ENCODE measurements around the gene GALNT1.
"Not testable (repeated sequence)": the region's sequence is repeated elsewhere in the genome, so short reads cannot be mapped to it uniquely, and the experiment has no call there.

The GALNT1 gene

GRCh38 chr18:35581546-35581897 lies at the start of gene GALNT1:
Gene GALNT1 (plus strand): TSS chr18:35581740. CDS start chr18:35654663, 72,923 bp downstream.
- no peak for DNase-seq (ENCODE audit: low spot score)

- DNase-seq (ENCODE audit: low spot score), result no peak
These were observed 47.6 kb upstream of the GALNT1 start for GRCh38 chr18:35533916-35534405.

- DNase-seq (ENCODE audit: low spot score), result no peak
These were observed 46.2 kb upstream of the GALNT1 start for GRCh38 chr18:35535297-35535696.

GRCh38 chr18:35542356-35542755 lies 39.2 kb upstream of the GALNT1 start:
- DNase-seq (ENCODE audit: low spot score), result no peak

- DNase-seq (ENCODE audit: low spot score), result no peak
These were observed 34.4 kb upstream of the GALNT1 start for GRCh38 chr18:35547008-35547605.

- no peak for DNase-seq (ENCODE audit: low spot score)
These were observed 32.0 kb upstream of the GALNT1 start for GRCh38 chr18:35549564-35549963.

- no peak for DNase-seq (ENCODE audit: low spot score)
These were observed 28.2 kb upstream of the GALNT1 start for GRCh38 chr18:35553300-35553699.

GRCh38 chr18:35555538-35555937 lies 26.0 kb upstream of the GALNT1 start:
- DNase-seq (ENCODE audit: low spot score), result not testable (repeated sequence)

- DNase-seq (ENCODE audit: low spot score), result no peak
These were observed 21.7 kb upstream of the GALNT1 start for GRCh38 chr18:35559867-35560266.

GRCh38 chr18:35564795-35565453 lies 16.6 kb upstream of the GALNT1 start:
- no peak for DNase-seq (ENCODE audit: low spot score)

- DNase-seq (ENCODE audit: low spot score), result no peak
These were observed 15.5 kb upstream of the GALNT1 start for GRCh38 chr18:35566019-35566418.

- no peak for DNase-seq (ENCODE audit: low spot score)
These were observed 11.4 kb upstream of the GALNT1 start for GRCh38 chr18:35570182-35570581.

- no peak for DNase-seq (ENCODE audit: low spot score)
These were observed 10.4 kb upstream of the GALNT1 start for GRCh38 chr18:35571138-35571537.

GRCh38 chr18:35572644-35573043 lies 8.9 kb upstream of the GALNT1 start:
- DNase-seq (ENCODE audit: low spot score), result peak; percentile 38

GRCh38 chr18:35573531-35573930 lies 8.0 kb upstream of the GALNT1 start:
- no peak for DNase-seq (ENCODE audit: low spot score)

GRCh38 chr18:35576240-35576845 lies 5.2 kb upstream of the GALNT1 start:
- DNase-seq (ENCODE audit: low spot score), result not testable (repeated sequence)

GRCh38 chr18:35577045-35577848 lies 4.3 kb upstream of the GALNT1 start:
- DNase-seq (ENCODE audit: low spot score), result no peak

GRCh38 chr18:35578481-35578880 lies 3.1 kb upstream of the GALNT1 start:
- no peak for DNase-seq (ENCODE audit: low spot score)

- DNase-seq (ENCODE audit: low spot score), result no peak
These were observed 2.6 kb upstream of the GALNT1 start for GRCh38 chr18:35578936-35579335.

GRCh38 chr18:35580701-35581539 lies 620 bp upstream of the GALNT1 start:
- DNase-seq (ENCODE audit: low spot score), result peak; percentile 73

GRCh38 chr18:35581898-35582641 lies 530 bp downstream of the GALNT1 start:
- no peak for DNase-seq (ENCODE audit: low spot score)

Measured in globus pallidus (tissue), 1 donor.